Fibroblast of lung (primary cell): ENCODE measurements around the gene ECHS1. TPM values are rescaled to one million over a fixed set of nuclear protein-coding genes. Genes with fewer than 3 reads are reported as not detected.
"Not testable (repeated sequence)": the region's sequence is repeated elsewhere in the genome, so short reads cannot be mapped to it uniquely, and the experiment has no call there.

Source experiments
- DNase-seq, 2 donors: peaks; one replicate each; pipeline versions ENCODE4 v3.0.0 to v3.0.0-alpha.2; 2010; ENCODE audit warnings: low read depth in 2 of 2
- H2AFZ ChIP-seq: 2 replicates; pipeline ENCODE4 v1.5.1; 2012; ENCODE audit warnings: low read length, control low read depth, inconsistent platforms
- H3K27ac ChIP-seq: 2 replicates; pipeline ENCODE4 v1.5.1; 2011; ENCODE audit warnings: low read length, control low read depth; ENCODE audit not compliant: insufficient read depth
- H3K27me3 ChIP-seq: 2 replicates; pipeline ENCODE4 v1.5.1; 2011; ENCODE audit warnings: mild to moderate bottlenecking, low read length; ENCODE audit not compliant: control insufficient read depth, insufficient read depth
- H3K36me3 ChIP-seq: 2 replicates; pipeline ENCODE4 v1.5.1; 2011; ENCODE audit warnings: low read length; ENCODE audit not compliant: control insufficient read depth, insufficient read depth
- H3K4me1 ChIP-seq: 2 replicates; pipeline ENCODE4 v1.5.1; 2011; ENCODE audit warnings: low read length; ENCODE audit not compliant: control insufficient read depth, insufficient read depth; ENCODE audit errors: extremely low read depth
- H3K4me2 ChIP-seq: 2 replicates; pipeline ENCODE4 v1.5.1; 2011; ENCODE audit warnings: low read length, control low read depth; ENCODE audit not compliant: insufficient read depth; ENCODE audit errors: extremely low read depth
- H3K4me3 ChIP-seq, 4 experiments: fragments of 200-600 bp in 1 of 4; sonication (generic) in 1 of 4; replicated peaks in 1 of 4; 2 replicates each; pipeline ENCODE4 v1.5.1; 2011 to 2016; ENCODE audit warnings: low read length in 4 of 4, low read depth in 3 of 4, mild to moderate bottlenecking in 3 of 4, control low read depth in 2 of 4, inconsistent platforms in 1 of 4, mixed read lengths in 1 of 4; ENCODE audit not compliant: insufficient read depth in 1 of 4; ENCODE audit errors: control extremely low read depth in 1 of 4
- H3K79me2 ChIP-seq: 2 replicates; pipeline ENCODE4 v1.5.1; 2012; ENCODE audit warnings: mild to moderate bottlenecking, low read length, inconsistent platforms; ENCODE audit not compliant: control insufficient read depth, insufficient read depth
- H3K9ac ChIP-seq: 2 replicates; pipeline ENCODE4 v1.5.1; 2011; ENCODE audit warnings: mild to moderate bottlenecking, low read length, control low read depth; ENCODE audit not compliant: insufficient read depth
- H3K9me3 ChIP-seq: 2 replicates; pipeline ENCODE4 v1.5.1; 2012; ENCODE audit warnings: low read depth, low read length; ENCODE audit not compliant: control insufficient read depth, insufficient read depth
- H4K20me1 ChIP-seq: 2 replicates; pipeline ENCODE4 v1.5.1; 2011; ENCODE audit warnings: low read length; ENCODE audit not compliant: control insufficient read depth, insufficient read depth; ENCODE audit errors: extremely low read depth
- EZH2 ChIP-seq: IDR thresholded peaks from 2 replicates; pipeline ENCODE4 v1.5.1; 2012; ENCODE audit warnings: low read length, control low read depth, mild to moderate bottlenecking; ENCODE audit errors: missing control alignments
- polyA plus RNA-seq, 2 donors: library from polyadenylated mRNA; depleted of rRNA in 1 of 2; stranded (reverse) in 1 of 2; unstranded in 1 of 2; fragments of >200 nt; gene quantifications; 2 replicates each; pipeline ENCODE4 v1.2.1, GENCODE V29; 2011 to 2012; ENCODE audit warnings: missing spikeins in 1 of 2
- total RNA-seq: library from RNA; depleted of rRNA; stranded (reverse); fragments of >200 nt; gene quantifications from 2 replicates; pipeline ENCODE4 v1.2.1, GENCODE V29; 2014
- TF ChIP-seq, protein P1 (sequence below), 2 donors: IDR thresholded peaks in 1 of 2; conservative IDR thresholded peaks in 1 of 2; 1 replicate in 1 of 2; 2 replicates in 1 of 2; pipeline ENCODE4 v1.5.1; 2011 to 2012; ENCODE audit warnings: low read length in 2 of 2, control low read depth in 1 of 2, inconsistent platforms in 1 of 2, low read depth in 1 of 2, mild to moderate bottlenecking in 1 of 2

The ECHS1 gene
- total and polyA plus RNA-seq, 2 donors (not counting 1 experiment from before 2014, with no cell fraction given), result 63.9 to 71.9 TPM

- Histone ChIP-seq H3K9me3 (no peaks in the 10 kb centered on the region), H3K4me3 (peak overlapping the region; percentile 54 to 79 (median 74)), H3K36me3 (no peaks in the 10 kb centered on the region), H3K9ac (peak overlapping the region; percentile 26), H3K27ac (no peak overlapping the region), H4K20me1 (no peaks in the 10 kb centered on the region), H3K4me1 (peaks cover 2% of the 10 kb centered on the region), H3K27me3 (no peaks in the 10 kb centered on the region), H2AFZ (peak overlapping the region; percentile 94), H3K79me2 (no peaks in the 10 kb centered on the region), H3K4me2 (peak overlapping the region; percentile 91)
- TF ChIP-seq, protein P1, sequence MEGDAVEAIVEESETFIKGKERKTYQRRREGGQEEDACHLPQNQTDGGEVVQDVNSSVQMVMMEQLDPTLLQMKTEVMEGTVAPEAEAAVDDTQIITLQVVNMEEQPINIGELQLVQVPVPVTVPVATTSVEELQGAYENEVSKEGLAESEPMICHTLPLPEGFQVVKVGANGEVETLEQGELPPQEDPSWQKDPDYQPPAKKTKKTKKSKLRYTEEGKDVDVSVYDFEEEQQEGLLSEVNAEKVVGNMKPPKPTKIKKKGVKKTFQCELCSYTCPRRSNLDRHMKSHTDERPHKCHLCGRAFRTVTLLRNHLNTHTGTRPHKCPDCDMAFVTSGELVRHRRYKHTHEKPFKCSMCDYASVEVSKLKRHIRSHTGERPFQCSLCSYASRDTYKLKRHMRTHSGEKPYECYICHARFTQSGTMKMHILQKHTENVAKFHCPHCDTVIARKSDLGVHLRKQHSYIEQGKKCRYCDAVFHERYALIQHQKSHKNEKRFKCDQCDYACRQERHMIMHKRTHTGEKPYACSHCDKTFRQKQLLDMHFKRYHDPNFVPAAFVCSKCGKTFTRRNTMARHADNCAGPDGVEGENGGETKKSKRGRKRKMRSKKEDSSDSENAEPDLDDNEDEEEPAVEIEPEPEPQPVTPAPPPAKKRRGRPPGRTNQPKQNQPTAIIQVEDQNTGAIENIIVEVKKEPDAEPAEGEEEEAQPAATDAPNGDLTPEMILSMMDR (conservative IDR thresholded peaks at IDR 0.05 in 1 of 2, IDR thresholded peaks at IDR 0.05 in 1 of 2; ENCODE audit: low read depth in 1 of 2, low read length in 2 of 2), result no peak
- TF ChIP-seq EZH2, result no peak
- DNase-seq, result peak; percentile 31 to 49
Measured at GRCh38 chr10:133378251-133379096, 5.3 kb upstream of the ECHS1 start.

DNA sequence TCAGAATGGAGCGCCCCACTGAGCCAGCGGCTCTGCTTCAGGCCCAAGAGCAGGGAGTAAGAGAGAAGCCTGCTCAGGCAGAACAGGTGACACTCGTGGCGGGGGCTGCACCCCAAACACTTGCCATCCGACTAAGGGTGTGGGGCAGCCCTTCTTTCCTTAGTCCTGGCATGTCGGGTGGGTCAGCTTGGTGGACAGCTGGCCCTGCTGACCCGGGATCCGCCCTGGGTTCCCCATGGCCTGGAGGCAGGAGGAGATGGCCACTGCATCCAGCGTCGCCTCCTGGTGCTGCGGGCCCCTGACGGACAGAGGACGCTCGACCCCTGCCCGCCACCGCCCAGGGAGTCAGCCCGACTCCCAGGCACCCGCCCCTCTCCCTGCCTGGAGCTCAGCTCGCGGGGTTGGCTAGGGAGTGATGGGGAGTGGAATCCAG lies 4.7 kb upstream of the ECHS1 start:
- H3K36me3 ChIP-seq, result no peaks in the 10 kb centered on the region
- H3K4me1 ChIP-seq, result peaks cover 2% of the 10 kb centered on the region
- TF ChIP-seq, protein P1 (conservative IDR thresholded peaks at IDR 0.05 in 1 of 2, IDR thresholded peaks at IDR 0.05 in 1 of 2; ENCODE audit: low read depth in 1 of 2, low read length in 2 of 2), result no peak
- TF ChIP-seq EZH2, result no peak
- no peaks in the 10 kb centered on the region for H3K9me3 ChIP-seq
- peak overlapping the region; percentile 54 to 79 (median 74) for H3K4me3 ChIP-seq
- H3K4me2 ChIP-seq, result peak overlapping the region; percentile 91
- no peaks in the 10 kb centered on the region for H3K79me2 ChIP-seq
- H3K27ac ChIP-seq, result no peak overlapping the region
- no peaks in the 10 kb centered on the region for H4K20me1 ChIP-seq
- H3K9ac ChIP-seq, result peak overlapping the region; percentile 26
- no peaks in the 10 kb centered on the region for H3K27me3 ChIP-seq
- DNase-seq, result no peak
- peak overlapping the region; percentile 94 for H2AFZ ChIP-seq

DNA sequence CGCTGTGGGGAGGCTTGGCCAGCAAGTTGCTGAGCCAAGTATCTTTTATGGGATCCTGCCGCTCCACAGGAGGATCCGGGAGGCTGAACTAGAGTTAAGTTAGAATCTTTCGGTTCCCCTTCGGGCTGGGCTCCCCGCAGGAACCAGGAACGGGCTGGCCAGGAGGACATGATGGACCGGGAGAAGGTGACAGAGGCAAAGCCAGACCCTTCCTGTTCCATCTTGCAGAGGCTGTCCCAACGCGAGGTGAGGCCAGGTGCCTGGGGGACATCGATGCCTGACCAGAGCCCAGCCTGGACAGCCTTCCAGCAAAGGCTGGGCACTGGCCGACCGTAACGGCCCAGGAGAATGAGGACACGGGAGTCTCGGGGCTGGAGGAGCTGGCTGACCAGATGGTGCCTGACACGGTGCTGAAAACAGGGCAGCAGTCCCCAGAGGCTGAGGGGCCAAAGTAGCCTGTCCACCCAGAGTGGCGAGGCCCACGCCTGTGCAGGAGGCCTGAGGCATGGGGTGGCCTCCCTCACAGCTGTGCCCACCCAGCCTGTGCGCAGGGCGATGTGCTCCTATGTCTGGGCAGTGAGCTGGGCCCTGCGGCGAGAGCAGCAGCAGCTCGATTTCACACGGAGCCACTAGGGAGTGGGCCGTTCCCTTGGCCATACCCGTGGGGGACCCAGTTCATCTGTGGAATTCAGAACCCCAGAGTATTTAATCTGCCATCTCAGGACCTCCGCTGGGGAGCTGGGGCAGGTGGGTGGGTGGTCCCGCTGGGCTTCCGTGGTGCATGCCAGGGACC lies 4.1 kb upstream of the ECHS1 start:
- H3K9ac ChIP-seq, result no peak overlapping the region
- DNase-seq, result no peak
- no peaks in the 10 kb centered on the region for H3K27me3 ChIP-seq
- H3K79me2 ChIP-seq, result no peaks in the 10 kb centered on the region
- no peak overlapping the region for H2AFZ ChIP-seq
- no peak overlapping the region for H3K4me3 ChIP-seq
- no peak overlapping the region for H3K27ac ChIP-seq
- no peaks in the 10 kb centered on the region for H3K9me3 ChIP-seq
- no peak for TF ChIP-seq EZH2
- TF ChIP-seq, protein P1 (conservative IDR thresholded peaks at IDR 0.05 in 1 of 2, IDR thresholded peaks at IDR 0.05 in 1 of 2; ENCODE audit: low read depth in 1 of 2, low read length in 2 of 2), result no peak
- no peaks in the 10 kb centered on the region for H4K20me1 ChIP-seq
- H3K36me3 ChIP-seq, result no peaks in the 10 kb centered on the region
- H3K4me2 ChIP-seq, result no peak overlapping the region
- peaks cover 2% of the 10 kb centered on the region for H3K4me1 ChIP-seq

DNA sequence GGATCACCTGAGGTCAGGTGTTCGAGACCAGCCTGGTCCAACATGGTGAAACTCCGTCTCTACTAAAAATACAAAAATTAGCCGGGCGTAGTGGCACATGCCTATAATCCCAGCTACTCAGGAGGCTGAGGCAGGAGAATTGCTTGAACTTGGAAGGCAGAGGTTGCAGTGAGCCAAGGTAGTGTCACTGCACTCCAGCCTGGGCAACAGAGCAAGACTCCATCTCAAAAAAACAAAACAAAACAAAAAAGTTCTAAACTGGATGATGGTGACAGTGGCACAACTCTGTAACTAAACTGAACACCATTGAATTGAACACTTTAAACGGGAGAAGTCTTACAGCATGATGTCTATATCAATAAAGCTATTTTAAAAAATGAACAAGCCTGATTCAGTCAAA lies 3.0 kb upstream of the ECHS1 start:
- not testable (repeated sequence) for H4K20me1 ChIP-seq, H3K27me3 ChIP-seq, H3K4me1 ChIP-seq, DNase-seq, H3K9ac ChIP-seq, H3K79me2 ChIP-seq, H3K4me2 ChIP-seq, H2AFZ ChIP-seq, H3K9me3 ChIP-seq, H3K27ac ChIP-seq, H3K36me3 ChIP-seq, H3K4me3 ChIP-seq
